ENCODE data around the gene MPC2.
"Not testable (repeated sequence)": the region's sequence is repeated elsewhere in the genome, so short reads cannot be mapped to it uniquely, and the experiment has no call there.

Gene MPC2

DNA sequence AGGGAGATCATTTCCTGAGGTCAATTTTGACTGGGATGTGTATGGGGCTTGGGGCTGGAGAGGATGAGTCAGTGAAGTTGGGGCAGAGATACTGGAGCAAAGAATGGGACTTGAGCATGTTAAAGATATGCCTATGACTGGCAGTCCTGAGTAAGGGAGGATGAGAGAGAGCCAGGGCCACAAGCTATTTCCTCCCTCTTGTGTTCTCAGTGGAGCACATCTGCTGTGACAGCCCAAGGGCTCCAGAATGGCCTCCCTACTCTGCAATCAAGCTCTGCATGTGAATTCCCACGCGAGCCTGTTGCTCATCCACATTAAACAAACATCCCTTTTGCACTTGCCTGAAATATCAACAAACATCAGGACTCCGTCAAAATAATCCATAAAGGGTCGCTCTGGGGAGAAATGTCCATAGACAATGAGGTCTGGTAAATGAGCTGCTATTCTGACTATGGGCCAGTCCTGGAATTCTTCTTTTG, 32.2 kb downstream of the MPC2 start:
- DNase-seq (ENCODE audit: low spot score), result no peak

DNA sequence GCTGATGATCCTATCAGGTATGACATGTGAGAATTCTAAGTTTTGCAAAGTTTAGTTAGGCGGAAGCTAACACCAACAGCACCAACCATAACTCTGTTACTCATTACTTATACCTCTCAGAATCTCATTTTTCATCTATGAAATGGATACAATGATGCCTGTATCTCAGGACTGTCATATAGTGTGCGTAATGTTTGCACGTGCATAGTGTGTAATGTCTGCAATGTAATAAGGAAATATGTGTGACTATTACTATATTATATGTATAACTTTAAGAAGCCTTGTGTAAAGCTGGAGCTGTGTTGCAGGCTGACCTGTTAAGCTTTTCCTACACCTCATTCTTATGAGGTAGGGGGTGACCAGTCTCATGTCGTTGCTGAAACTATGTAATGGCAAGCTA, 36.0 kb downstream of the MPC2 start:
- DNase-seq (ENCODE audit: low spot score), result no peak

DNA sequence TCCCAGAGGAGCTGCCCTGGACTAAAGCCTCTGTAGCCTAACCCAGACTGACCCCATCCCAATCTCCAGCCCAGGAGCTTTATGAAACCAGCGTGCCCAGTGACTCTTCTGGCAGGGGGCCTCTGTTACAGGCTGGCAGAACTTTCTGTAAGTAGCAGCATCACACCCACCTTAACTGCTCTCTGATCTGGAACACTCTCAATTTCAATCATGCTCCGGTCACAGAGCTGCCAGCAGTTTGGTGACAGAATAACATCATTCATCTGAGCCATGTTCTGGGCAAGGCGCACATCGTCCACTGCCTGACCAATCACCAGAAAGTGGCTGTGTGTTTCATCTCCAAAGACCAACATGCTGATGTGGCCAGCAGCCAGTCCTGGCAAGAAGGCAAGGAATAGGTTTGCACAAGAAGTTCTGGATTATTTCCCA, 37.6 kb downstream of the MPC2 start:
- DNase-seq (ENCODE audit: low spot score), result no peak

DNA sequence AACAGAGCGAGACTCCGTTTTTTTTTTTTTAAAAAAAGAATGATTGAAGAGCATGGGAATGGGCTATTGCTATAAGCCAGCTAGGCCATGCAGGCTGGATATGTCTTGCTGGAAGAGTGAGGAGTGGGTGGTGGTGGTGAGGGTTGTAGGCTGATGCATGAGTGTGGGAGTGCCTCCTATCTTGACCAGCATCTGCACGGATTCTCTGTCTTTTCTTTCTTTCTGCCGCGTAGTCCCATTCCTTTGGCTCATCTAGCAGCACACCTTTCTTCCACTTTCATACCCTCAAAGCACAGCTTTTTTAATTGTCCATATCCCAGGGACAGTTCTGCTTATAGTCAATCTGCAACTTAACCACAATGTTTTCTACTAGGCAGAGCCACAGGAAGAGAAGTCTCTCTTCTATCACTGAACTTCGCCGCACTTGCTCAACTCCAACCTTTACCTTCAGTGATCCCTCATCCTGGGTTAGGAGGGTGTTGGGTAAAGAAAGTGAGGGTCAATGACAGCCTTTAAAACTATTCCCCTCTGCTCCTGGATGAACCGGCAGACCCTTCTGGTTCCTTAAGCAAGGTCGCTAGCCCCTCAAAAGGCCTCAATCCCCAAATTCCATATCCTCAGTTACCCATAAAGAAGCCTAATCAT, 38.2 kb downstream of the MPC2 start:
- no peak for DNase-seq (ENCODE audit: low spot score)

DNA sequence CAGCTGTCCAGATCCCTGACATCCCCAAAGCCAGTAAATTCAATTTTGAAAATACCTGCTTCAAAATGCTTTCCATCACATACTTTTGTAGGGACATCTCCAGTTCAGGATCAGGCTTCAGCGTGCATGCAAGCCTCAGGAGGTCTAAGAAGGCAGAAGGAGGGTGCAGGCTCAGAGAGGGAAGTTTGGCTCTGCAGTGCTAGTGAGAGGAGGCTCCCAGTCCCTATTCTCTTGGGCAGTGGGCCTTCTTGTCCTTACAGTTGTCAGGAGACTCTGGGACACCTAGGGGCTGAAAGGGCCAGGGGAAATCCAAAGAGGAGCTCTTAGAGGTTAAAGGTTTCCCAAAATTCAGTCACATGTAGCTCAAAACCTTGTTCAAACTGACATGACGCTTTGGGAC, 43.1 kb downstream of the MPC2 start:
- no peak for DNase-seq (ENCODE audit: low spot score)

DNA sequence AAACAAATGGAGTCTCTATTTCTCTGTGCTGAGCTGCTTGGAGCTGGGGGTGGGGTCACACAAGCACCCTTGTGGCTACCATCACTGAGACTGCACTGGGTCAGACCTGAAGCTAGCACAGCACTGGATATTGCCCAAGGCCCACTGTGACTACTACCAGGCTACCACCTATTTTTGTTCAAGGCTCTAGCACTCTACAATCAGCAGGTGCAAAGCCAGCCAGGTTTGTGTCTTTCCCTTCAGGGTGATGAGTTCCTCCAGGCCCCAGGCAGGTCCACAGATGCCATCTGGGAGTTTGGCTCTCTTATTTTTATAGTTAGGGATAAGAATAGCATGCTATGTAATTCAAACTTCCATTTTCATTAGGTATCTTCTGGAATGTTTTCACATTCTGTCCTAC, 46.5 kb downstream of the MPC2 start:
- DNase-seq (ENCODE audit: low spot score), result no peak

DNA sequence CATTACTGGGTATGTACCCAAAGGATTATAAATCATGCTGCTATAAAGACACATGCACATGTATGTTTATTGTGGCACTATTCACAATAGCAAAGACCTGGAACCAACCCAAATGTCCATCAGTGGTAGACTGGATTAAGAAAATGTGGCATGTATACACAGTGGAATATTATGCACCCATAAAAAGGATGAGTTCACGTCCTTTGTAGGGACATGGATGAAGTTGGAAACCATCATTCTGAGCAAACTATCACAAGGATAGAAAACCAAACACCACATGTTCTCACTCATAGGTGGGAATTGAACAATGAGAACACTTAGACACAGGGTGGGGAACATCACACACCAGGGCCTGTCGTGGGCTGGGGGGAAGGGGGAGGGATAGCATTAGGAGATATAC, 49.7 kb downstream of the MPC2 start:
- DNase-seq (ENCODE audit: low spot score), result not testable (repeated sequence)

DNA sequence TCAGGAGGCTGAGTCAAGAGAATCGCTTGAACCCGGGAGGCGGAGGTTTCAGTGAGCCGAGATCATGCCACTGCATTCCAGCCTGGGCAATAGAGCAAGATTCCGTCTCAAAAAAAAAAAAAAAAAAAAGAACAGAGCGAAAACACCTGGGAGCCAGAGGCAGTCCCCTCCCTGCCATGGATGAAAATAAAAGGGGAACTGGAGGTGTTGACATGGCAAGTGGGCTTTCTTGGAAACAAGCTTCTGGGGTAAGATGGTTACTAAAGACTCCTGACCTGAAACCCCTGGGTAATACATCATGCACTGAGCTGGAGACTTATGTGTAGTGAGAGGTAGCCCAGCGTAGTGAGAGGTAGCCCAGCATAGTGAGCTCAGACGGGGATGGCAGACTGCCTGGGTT, 54.5 kb downstream of the MPC2 start:
- DNase-seq (ENCODE audit: low spot score), result no peak

DNA sequence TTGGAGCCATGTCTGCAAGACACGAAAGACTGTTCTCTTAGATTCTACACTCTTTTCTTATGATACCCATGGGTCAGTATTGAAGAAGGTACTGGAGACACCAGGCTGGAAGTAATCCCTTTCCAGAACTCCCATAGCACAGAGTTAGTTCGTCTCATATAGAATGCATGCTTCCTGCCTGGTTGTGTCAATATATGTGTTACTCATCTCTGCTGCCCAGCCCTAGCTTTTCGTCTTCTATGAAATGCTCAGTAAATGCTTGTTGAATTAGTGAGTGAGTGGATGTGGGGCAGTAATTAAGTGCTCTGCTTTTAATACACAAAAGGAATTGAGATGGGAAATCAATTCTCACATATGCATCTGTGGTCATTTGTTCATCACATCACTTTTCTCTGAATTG, 55.1 kb downstream of the MPC2 start:
- DNase-seq (ENCODE audit: low spot score), result no peak

DNA sequence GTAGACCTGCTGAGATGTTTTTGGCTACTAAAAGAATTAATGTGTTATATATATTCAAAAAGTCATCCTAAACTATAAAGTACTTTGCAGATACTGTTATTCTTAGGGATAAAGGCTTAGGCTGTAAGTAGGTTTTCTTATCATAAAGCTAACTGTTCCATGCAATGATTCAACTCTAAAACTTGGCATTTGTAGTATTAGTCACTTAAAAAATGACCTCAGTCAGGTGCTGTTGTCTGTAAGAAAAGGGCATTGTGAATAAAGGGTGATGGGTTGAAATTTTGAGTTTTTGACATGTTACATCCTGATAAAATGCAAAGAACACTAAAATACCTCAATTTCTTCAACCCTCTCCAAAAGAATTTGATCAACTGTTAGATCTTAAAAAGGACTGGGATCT, 55.8 kb downstream of the MPC2 start:
- DNase-seq (ENCODE audit: low spot score), result no peak

DNA sequence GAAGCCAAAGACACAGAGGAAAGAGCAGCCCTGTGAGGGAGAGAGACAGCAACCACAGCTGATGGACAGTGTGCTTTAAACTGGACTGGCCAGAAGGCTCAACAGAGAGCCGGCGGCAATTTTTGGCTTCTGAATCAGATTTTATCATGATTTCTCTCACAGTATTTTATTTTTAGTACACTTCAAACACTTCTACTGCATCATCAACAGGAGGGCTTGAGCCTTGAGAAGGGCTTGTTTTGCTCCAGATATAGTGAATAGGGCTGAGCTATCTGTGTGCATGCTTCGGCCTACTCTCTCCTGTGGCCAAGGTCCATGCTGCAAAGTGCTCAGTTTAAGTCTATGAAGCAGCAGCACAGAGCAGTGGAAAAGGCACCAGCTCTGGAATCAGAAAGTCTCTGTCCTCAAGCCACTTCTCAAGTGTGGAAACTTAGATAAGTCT, 56.3 kb downstream of the MPC2 start:
- DNase-seq (ENCODE audit: low spot score), result no peak

DNA sequence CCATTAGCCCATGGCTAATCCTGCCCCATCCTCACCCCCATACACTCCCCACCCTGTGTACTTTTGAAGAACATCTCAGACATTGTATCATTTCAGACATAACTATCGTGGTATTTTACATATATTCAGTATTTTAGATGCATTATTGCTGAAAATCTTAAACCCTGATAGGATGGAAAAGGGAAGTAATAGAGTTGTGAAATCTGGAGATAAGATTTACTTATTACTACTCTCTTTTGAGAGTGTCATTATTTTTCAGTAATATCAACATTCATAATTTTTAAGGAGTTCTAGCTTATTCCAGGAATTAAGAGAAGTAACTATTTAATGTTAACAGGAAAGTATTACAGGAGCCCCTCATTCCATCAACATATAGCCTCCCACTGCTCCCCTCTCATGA, 57.4 kb downstream of the MPC2 start:
- DNase-seq (ENCODE audit: low spot score), result no peak

DNA sequence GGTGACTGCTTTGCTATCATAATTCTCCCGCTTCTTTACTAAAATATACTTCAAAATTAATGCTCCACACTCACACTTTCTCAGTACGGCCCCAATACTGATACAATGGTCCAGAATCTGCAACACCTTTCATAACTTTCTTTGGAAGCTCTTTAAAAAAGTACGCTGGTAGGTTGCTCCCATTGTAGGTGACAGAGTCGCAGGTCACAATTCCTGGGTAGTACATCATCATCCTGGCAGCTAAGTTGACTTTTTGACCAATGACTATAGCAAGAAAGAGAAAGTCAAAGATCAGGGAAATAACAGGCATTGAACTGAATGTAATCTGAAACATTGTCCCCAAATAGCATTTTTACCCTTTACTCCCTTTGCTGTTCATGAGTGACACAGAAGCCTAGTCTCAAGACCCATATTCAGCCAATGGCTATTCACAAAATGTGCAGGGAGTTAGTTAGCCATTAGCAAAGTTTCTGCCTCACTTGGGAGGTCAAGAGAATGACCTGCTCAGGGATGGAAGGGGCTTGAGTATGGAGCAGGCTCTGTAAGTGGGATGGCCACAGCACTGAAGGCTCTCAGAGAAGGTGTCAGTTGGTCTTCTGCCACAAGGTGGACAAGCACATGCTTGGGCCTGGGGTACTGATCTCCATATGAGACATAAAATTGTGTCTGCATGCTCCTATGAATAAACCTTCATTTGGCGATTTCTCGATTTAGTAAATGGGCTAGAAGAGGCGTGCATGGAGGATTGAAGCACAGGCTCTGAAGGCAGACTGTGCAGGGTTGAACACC, 58.3 kb downstream of the MPC2 start:
- no peak for DNase-seq (ENCODE audit: low spot score)

DNA sequence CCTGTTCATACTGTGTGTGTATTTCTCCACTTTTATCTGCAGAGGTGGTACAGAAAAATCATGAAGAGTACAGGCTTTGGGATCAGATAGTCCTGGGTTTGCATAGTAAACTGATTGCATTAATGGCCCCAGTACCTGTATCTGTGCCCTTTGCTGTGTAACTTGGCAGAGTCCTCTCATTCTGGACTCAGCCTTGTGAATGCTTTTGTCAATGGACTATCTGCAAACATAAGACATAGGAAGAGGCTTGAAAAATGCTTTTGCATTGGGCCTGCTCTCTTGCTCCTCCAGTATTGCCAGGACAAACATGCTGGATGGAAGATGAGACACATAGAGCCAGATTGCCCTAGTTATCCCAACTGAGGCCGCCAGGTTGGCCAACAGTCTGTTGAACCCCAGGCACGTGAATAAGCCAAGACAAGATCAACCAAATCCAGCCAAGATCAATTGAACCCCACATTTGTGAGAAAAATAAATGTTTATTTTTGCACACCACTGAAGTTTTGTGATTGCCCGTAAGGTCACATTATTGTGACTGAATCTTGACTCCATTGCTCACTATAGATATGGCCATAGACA, 60.2 kb downstream of the MPC2 start:
- DNase-seq (ENCODE audit: low spot score), result no peak

DNA sequence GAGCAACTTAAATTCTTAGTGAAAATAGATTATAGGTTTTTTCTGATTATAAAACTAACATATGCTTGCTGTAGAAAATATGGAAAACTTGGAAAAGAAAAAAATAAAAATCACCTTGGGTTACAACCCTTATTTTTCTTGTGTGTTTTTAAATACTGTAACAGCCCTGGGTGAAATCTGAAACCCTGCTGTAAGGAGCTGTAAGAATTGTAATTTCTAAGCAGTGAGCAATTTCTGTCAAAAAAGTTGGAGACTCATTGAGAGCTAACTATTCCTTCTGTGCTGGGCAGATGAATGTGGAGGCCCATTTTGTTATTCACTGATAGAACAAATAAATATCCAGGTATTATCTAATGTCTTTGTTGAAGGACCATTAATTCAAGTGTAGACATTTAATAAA, 65.5 kb downstream of the MPC2 start:
- DNase-seq (ENCODE audit: low spot score), result no peak

DNA sequence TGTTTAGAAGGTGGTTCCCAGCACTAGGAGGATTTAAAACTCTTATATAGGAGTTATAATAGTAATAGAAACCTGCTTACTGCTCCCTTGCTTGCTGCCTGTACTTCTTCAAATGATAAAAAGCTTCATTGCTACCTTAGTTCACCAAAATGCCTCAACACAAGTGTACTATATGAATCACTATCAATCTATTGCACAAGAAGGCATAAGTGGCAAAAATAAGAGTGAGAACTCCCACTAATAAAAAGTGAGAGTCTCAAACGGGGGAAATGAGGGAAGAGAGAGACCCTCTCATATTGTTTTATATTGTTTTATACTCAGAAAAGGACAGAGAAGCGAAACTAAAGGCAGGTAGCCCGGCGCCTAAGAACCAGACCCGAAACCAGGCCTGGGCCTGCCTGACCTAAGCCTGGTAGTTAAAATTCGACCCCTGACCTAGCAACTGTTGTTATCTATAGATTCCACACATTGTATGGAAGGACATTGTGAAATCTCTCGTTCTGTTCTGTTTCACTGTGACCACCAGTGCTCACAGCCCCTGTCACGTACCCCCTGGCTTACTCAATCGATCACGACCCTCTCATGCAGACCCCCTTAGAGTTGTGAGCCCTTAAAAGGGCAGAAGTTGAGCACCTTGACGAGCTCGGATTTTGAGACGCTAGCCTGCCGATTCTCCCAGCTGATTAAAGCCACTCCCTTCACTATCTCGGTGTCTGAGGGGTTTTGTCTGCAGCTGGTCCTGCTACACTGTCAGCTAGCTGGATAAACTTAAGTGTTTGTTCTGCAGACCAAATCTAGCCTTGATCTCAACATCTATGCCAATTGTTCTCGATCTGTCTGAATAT, 67.5 kb downstream of the MPC2 start:
- DNase-seq (ENCODE audit: low spot score), result not testable (repeated sequence)

DNA sequence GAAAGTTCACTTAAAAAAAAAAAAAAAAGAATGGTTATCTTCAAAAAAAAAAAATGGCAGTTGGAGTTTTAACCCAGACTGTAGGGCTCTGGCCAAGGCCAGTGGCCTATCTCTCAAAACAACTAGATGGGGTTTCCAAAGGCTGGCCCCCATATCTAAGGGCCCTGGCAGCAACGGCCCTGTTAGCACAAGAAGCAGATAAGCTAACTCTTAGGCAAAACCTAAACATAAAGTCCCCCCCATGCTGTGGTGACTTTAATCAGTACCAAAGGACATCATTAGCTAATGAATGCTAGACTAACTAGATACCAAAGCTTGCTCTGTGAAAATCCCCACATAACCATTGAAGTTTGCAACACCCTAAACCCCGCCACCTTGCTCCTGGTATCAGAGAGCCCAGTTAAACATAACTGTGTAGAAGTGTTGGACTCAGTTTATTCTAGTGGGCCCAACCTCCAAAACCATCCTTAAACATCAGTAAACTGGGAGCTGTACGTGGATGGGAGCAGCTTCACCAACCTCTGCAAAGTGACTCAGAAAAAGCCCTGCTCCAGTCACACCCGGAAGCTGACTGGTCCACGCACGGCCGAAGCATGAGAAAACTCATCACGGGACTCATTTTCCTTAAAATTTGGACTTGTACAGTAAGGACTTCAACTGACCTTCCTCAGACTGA, 70.0 kb downstream of the MPC2 start:
- DNase-seq (ENCODE audit: low spot score), result not testable (repeated sequence)

All from germinal center (tissue), 1 donor.